OCI-LY7 (cell line): ENCODE measurements around the gene PPP3CA. TPM values are rescaled to one million over a fixed set of nuclear protein-coding genes. Genes with fewer than 3 reads are reported as not detected.

Experiments used
- BruUV-seq: library from RNA; stranded (reverse); fragments of 400-500 nt; replicated peaks from 2 replicates; lab custom pipeline; 2021; lab: Mats Ljungman, UMichigan
- CTCF ChIA-PET: fragments of 300-600 bp; sonication (Branson Sonifier 250); formaldehyde crosslinking; loops from one replicate; lab custom pipeline; 2022; ENCODE audit warnings: antibody characterized with exemption; ENCODE audit not compliant: unreplicated experiment; lab: Charles Lee
- POLR2A ChIA-PET: fragments of 300-600 bp; sonication (Branson Sonifier 250); formaldehyde crosslinking; loops from one replicate; lab custom pipeline; 2022; ENCODE audit warnings: antibody characterized with exemption; lab: Charles Lee
- DNase-seq: peaks from one replicate; pipeline ENCODE4 v3.0.0-alpha.2; 2015; ENCODE audit warnings: low spot score
- H2AFZ ChIP-seq: fragments of 200-600 bp; sonication (generic), shearing (Covaris generic); 2 replicates; pipeline ENCODE4 v1.6.1; 2014; ENCODE audit warnings: mild to moderate bottlenecking, antibody characterized with exemption, low read length, moderate library complexity
- H3K27ac ChIP-seq: fragments of 200-600 bp; sonication (generic); 2 replicates; pipeline ENCODE4 v1.5.1; 2014; ENCODE audit warnings: mixed run types, low read depth, mild to moderate bottlenecking, moderate library complexity, low read length, inconsistent platforms; ENCODE audit not compliant: poor library complexity, severe bottlenecking
- H3K36me3 ChIP-seq: fragments of 200-600 bp; sonication (generic); 2 replicates; pipeline ENCODE4 v1.6.1; 2014; ENCODE audit warnings: mild to moderate bottlenecking, antibody characterized with exemption, low read length, moderate library complexity, mixed read lengths; ENCODE audit not compliant: insufficient read depth
- H3K4me1 ChIP-seq: fragments of 200-600 bp; sonication (generic); 2 replicates; pipeline ENCODE4 v1.5.1; 2014; ENCODE audit warnings: mild to moderate bottlenecking, low read length; ENCODE audit not compliant: insufficient read depth, poor library complexity, severe bottlenecking
- H3K4me2 ChIP-seq: fragments of 200-600 bp; sonication (generic); 2 replicates; pipeline ENCODE4 v1.6.1; 2014; ENCODE audit warnings: mild to moderate bottlenecking, low read length
- H3K4me3 ChIP-seq: fragments of 200-600 bp; sonication (generic); 2 replicates; pipeline ENCODE4 v1.5.1; 2014; ENCODE audit warnings: mild to moderate bottlenecking, low read depth, low read length; ENCODE audit not compliant: poor library complexity, severe bottlenecking
- H3K79me2 ChIP-seq: fragments of 200-600 bp; sonication (generic); 2 replicates; pipeline ENCODE4 v1.6.1; 2016; ENCODE audit warnings: low read depth, mild to moderate bottlenecking, low read length, moderate library complexity, mixed read lengths; ENCODE audit not compliant: insufficient read depth
- H3K9me2 ChIP-seq: fragments of 200-600 bp; sonication (generic); 2 replicates; pipeline ENCODE4 v1.6.1; 2016; ENCODE audit warnings: mild to moderate bottlenecking, low read length, mixed read lengths; ENCODE audit not compliant: insufficient read depth
- H3K9me3 ChIP-seq: fragments of 200-600 bp; sonication (generic); 2 replicates; pipeline ENCODE4 v1.6.1; 2014; ENCODE audit warnings: mild to moderate bottlenecking, mixed run types, low read length, mixed read lengths
- H4K20me1 ChIP-seq: fragments of 200-600 bp; sonication (generic); 2 replicates; pipeline ENCODE4 v1.6.1; 2014; ENCODE audit warnings: mild to moderate bottlenecking, antibody characterized with exemption, low read length, moderate library complexity, mixed read lengths; ENCODE audit not compliant: insufficient read depth
- EZH2phosphoT487 ChIP-seq: fragments of 200-600 bp; sonication (generic); IDR thresholded peaks from 2 replicates; pipeline ENCODE4 v1.6.1; 2018; ENCODE audit warnings: low read depth, borderline replicate concordance, mild to moderate bottlenecking, mixed run types, antibody characterized with exemption, low read length, moderate library complexity, mixed read lengths
- intact Hi-C: fragments of 100-400 bp; cut with micrococcal nuclease; formaldehyde crosslinking; loops from one replicate; pipeline ENCODE4 v1.10.0; 2022; ENCODE audit not compliant: unreplicated experiment
- total RNA-seq, 2 experiments: library from RNA; depleted of rRNA in 1 of 2; stranded (reverse); fragments of >200 nt in 1 of 2; shearing (Covaris generic) in 1 of 2; gene quantifications; 2 replicates each; pipeline ENCODE4 v1.2.3, GENCODE V29; 2014 to 2022
- TF ChIP-seq, protein P1 (sequence below): fragments of 200-600 bp; sonication (generic); conservative IDR thresholded peaks from 2 replicates; pipeline ENCODE4 v1.5.1; 2014; ENCODE audit warnings: mild to moderate bottlenecking, antibody characterized with exemption, low read length, moderate library complexity, mixed read lengths

PPP3CA gene
- total RNA-seq, 2 experiments from 2014 or later, result 9.2 to 13.6 TPM

DNA sequence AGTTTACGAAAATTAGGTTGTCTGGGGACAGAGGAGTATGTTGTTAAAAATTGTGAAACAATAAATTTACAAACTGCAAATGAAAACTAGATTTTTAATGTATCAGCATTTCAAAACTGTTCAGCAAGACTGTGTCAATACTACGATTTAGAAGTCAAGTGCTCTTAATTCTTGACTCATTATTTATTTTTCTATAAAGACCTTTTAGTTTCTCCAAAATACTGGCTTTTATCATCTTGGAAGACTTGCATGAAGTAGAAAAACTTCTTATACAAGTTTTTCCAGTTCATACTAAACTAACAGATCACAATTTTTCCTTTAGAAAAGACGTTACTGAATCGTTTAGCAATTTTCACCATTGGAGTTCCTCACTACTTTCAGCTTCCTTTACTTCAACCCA is 231.4 kb downstream of the PPP3CA start:
- no peak for DNase-seq
- H3K4me3 ChIP-seq, result no peak overlapping the region
- no peaks in the 10 kb centered on the region for H3K9me2 ChIP-seq
- no peaks in the 10 kb centered on the region for H3K36me3 ChIP-seq
- no peaks in the 10 kb centered on the region for H3K79me2 ChIP-seq
- ChIA-PET POLR2A (interaction anchor here (0.6 kb wide), 1 partner anchor 1223 kb away, joined by 3 read pairs; no protein-coding TSS in a partner anchor), CTCF (no interaction called here)
- intact Hi-C loops, result no loop called here
- H3K4me1 ChIP-seq, result no peaks in the 10 kb centered on the region
- no peak overlapping the region for H2AFZ ChIP-seq
- no peak overlapping the region for H3K4me2 ChIP-seq
- BruUV-seq, result no TSS peak
- TF ChIP-seq, protein P1, sequence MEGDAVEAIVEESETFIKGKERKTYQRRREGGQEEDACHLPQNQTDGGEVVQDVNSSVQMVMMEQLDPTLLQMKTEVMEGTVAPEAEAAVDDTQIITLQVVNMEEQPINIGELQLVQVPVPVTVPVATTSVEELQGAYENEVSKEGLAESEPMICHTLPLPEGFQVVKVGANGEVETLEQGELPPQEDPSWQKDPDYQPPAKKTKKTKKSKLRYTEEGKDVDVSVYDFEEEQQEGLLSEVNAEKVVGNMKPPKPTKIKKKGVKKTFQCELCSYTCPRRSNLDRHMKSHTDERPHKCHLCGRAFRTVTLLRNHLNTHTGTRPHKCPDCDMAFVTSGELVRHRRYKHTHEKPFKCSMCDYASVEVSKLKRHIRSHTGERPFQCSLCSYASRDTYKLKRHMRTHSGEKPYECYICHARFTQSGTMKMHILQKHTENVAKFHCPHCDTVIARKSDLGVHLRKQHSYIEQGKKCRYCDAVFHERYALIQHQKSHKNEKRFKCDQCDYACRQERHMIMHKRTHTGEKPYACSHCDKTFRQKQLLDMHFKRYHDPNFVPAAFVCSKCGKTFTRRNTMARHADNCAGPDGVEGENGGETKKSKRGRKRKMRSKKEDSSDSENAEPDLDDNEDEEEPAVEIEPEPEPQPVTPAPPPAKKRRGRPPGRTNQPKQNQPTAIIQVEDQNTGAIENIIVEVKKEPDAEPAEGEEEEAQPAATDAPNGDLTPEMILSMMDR, result no peak
- no peak for TF ChIP-seq EZH2phosphoT487
- H3K27ac ChIP-seq, result no peak overlapping the region
- no peaks in the 10 kb centered on the region for H3K9me3 ChIP-seq
- no peaks in the 10 kb centered on the region for H4K20me1 ChIP-seq

DNA sequence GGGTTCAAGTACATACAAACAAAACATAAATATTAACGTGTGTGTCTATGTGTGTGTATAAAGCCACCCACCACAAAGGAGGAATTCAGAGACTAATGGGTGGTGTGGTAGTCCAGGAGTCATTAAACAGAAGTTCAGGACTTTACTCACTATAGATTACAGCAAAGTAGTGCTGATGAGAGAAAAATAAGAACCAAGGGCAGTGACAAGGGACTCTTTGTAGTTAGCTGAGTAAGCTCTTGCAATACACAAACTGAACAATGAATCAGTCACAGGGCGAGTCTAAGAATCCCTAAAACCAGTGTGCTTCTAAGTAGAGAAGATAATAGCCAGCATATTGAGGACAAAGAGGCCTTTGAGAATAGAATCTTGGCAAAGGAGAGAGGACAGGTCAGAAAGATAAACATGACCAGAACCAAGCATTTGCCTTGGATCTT is 232.4 kb downstream of the PPP3CA start:
- Histone ChIP-seq H3K9me3 (no peaks in the 10 kb centered on the region), H3K79me2 (no peaks in the 10 kb centered on the region), H3K27ac (no peak overlapping the region), H3K9me2 (no peaks in the 10 kb centered on the region), H3K4me2 (no peak overlapping the region), H3K4me3 (no peak overlapping the region), H3K36me3 (no peaks in the 10 kb centered on the region), H4K20me1 (no peaks in the 10 kb centered on the region), H2AFZ (no peak overlapping the region), H3K4me1 (no peaks in the 10 kb centered on the region)
- ChIA-PET POLR2A (no interaction called here), CTCF (no interaction called here)
- intact Hi-C loops, result no loop called here
- no peak for DNase-seq
- no peak for TF ChIP-seq EZH2phosphoT487
- TF ChIP-seq, protein P1, result no peak
- BruUV-seq, result no TSS peak

DNA sequence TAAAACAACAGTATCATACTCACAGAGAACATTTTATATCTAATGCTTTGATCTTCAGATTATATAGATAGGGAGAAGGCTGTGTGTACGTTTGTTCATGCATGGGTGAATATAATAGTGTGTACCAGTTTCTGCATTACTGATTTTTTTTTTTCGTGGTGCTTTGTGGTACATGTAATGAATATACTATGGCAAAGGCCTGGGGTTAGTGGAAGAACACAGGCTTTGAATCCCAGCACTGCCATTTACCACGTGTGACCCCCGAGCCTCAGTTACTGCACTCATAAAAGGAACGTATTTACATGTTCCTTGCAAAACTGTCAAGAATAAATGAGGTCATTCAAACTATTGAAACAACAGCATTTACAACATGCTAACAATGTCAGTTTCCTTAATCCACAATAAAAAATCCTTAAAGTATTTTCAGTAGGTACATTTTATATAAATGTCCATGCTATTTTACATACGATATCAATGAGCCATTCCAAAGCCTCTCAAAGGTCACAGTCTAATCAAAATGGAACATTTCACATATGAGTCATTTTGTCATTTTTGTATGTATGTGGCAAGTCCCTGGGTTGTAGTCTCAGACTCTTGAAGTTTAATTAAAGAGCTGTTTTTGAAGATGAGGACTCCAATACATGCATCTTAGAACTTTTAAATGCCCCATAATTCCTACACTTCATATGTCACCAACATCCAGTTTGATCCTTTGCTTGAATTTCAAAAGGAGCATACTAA is 242.8 kb downstream of the PPP3CA start:
- no TSS peak for BruUV-seq
- Histone ChIP-seq H2AFZ (peak overlapping the region; percentile 40; the same call in 1 of the 2 replicates), H3K79me2 (no peaks in the 10 kb centered on the region), H3K9me3 (no peaks in the 10 kb centered on the region), H4K20me1 (no peaks in the 10 kb centered on the region), H3K36me3 (no peaks in the 10 kb centered on the region), H3K27ac (peak overlapping the region; percentile 66), H3K4me2 (peak overlapping the region; percentile 60), H3K9me2 (no peaks in the 10 kb centered on the region), H3K4me1 (peaks cover 22% of the 10 kb centered on the region), H3K4me3 (peak overlapping the region; percentile 28)
- CTCF ChIA-PET, result no interaction called here
- DNase-seq, result no peak
- intact Hi-C loops, result loop anchor here (5.0 kb wide), 1 partner anchor 243 kb away; the partner anchor contains the start of gene PPP3CA
- TF ChIP-seq, protein P1, result no peak
- no peak for TF ChIP-seq EZH2phosphoT487
- POLR2A ChIA-PET, result interaction anchor here (0.6 to 2.5 kb wide), 9 partner anchors 16 to 1276 kb away, joined by 3 to 14 read pairs (median 3); no protein-coding TSS in a partner anchor
